ENCODE results near the gene DHRS12.

Gene DHRS12

DNA sequence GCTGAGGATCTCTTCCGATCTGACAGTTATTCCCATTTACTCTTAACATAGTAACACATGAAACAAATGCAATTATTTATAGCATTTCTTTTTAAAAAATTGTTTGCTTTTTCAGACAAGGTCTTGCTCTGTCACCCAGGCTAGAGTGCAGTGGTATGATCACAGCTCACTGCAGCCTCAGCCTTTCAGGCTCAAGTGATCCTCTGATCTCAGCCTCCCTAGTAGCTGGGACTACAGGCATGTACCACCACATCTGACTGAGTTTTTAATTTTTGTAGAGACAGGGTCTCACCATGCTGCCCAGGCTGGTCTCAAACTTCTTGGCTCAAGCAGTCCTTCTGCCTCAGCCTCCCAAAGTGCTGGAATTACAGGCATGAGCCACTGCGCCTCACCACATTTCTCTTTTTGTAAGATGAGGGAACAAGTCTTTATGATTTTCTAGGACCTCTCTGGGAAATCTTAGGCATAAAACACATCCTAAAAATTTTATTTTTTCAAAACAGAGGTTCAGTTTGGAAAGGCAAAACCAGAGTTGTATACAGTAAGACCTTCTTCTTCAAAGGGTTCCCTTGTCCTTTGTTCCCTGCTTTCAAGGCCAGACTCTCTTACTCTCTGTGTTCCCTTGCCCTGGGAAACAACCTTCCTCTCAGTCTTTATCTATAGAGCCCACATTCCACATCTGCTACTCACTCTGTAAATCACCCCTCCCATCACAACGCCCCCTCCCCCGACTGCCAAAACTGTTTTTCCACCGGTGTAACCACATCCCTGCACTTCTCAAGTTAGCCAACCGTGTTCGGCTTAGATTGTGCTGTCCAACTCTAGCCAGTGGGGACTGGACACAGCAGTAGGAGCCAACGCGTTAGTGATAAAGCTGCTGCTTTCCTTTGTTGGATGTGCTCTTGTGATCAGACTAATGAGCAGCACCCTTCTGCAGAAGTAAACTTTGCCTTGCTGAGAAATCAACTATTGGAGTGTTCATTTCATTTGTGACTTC, 56.2 kb downstream of the DHRS12 start:
- DNase-seq (ENCODE audit: low read depth), result no peak
- H3K4me3 ChIP-seq (ENCODE audit: low read length), result no peak overlapping the region
- TF ChIP-seq, protein P1, sequence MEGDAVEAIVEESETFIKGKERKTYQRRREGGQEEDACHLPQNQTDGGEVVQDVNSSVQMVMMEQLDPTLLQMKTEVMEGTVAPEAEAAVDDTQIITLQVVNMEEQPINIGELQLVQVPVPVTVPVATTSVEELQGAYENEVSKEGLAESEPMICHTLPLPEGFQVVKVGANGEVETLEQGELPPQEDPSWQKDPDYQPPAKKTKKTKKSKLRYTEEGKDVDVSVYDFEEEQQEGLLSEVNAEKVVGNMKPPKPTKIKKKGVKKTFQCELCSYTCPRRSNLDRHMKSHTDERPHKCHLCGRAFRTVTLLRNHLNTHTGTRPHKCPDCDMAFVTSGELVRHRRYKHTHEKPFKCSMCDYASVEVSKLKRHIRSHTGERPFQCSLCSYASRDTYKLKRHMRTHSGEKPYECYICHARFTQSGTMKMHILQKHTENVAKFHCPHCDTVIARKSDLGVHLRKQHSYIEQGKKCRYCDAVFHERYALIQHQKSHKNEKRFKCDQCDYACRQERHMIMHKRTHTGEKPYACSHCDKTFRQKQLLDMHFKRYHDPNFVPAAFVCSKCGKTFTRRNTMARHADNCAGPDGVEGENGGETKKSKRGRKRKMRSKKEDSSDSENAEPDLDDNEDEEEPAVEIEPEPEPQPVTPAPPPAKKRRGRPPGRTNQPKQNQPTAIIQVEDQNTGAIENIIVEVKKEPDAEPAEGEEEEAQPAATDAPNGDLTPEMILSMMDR (conservative IDR thresholded peaks at IDR 0.05; ENCODE audit: low read depth, low read length), result no peak

GRCh38 chr13:51746802-51747201, 57.2 kb downstream of the DHRS12 start:
- TF ChIP-seq, protein P1 (conservative IDR thresholded peaks at IDR 0.05; ENCODE audit: low read depth, low read length), result no peak
- no peak overlapping the region for H3K4me3 ChIP-seq (ENCODE audit: low read length)
- DNase-seq (ENCODE audit: low read depth), result no peak

- no peak for DNase-seq (ENCODE audit: low read depth)
- H3K4me3 ChIP-seq (ENCODE audit: low read length), result no peak overlapping the region
- TF ChIP-seq, protein P1 (conservative IDR thresholded peaks at IDR 0.05; ENCODE audit: low read depth, low read length), result no peak
These were observed 58.7 kb downstream of the DHRS12 start for GRCh38 chr13:51745243-51745642.

GRCh38 chr13:51742611-51743010, 61.4 kb downstream of the DHRS12 start:
- TF ChIP-seq, protein P1 (conservative IDR thresholded peaks at IDR 0.05; ENCODE audit: low read depth, low read length), result no peak
- no peak overlapping the region for H3K4me3 ChIP-seq (ENCODE audit: low read length)
- no peak for DNase-seq (ENCODE audit: low read depth)

- TF ChIP-seq, protein P1 (conservative IDR thresholded peaks at IDR 0.05; ENCODE audit: low read depth, low read length), result no peak
- no peak for DNase-seq (ENCODE audit: low read depth)
- H3K4me3 ChIP-seq (ENCODE audit: low read length), result no peak overlapping the region
These were observed 61.9 kb downstream of the DHRS12 start for GRCh38 chr13:51742031-51742430.

DNA sequence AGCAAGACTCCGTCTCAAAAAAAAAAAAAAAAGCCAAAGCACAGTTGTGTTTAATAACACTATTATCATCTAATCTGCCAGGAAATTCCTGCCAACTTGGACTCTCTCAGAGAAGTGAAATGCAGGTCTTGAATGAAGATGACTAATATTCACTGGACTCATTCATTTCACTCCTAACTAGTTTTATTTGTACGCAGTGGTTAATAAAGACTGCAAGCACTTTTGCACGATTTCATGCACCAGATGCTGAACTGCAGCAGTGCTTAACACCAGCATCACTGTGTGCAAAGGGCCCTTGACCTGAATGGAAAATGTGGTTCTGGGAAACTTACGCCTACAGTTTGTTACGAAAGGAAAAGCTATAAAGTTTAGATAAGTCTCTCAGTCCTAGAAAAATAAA, 63.3 kb downstream of the DHRS12 start:
- no peak overlapping the region for H3K4me3 ChIP-seq (ENCODE audit: low read length)
- TF ChIP-seq, protein P1 (conservative IDR thresholded peaks at IDR 0.05; ENCODE audit: low read depth, low read length), result no peak
- DNase-seq (ENCODE audit: low read depth), result no peak

All from retinal pigment epithelial cell (primary cell).